CD4-positive, CD25-positive, alpha-beta regulatory T cell (primary cell): ENCODE measurements around the gene NCF4. TPM values are rescaled to one million over a fixed set of nuclear protein-coding genes. Genes with fewer than 3 reads are reported as not detected.

Experiments used
- ATAC-seq, 2 donors: fragments of 150-1000 bp; cut with Tn5 transposase; one replicate each; pipeline ENCODE4 v1.10.0; 2021; ENCODE audit warnings: low read depth in 2 of 2, moderate number of reproducible peaks in 2 of 2, moderate library complexity in 1 of 2
- DNase-seq, 3 donors: peaks; one replicate each; pipeline versions ENCODE4 v3.0.0 to v3.0.0-alpha.2; 2012 to 2022; ENCODE audit warnings: mixed read lengths in 1 of 3
- H3K27ac ChIP-seq: one replicate; pipeline ENCODE4 v1.7.0; 2013; ENCODE audit warnings: mild to moderate bottlenecking, low read length; ENCODE audit not compliant: insufficient read depth, poor library complexity, severe bottlenecking
- H3K27me3 ChIP-seq: one replicate; pipeline ENCODE4 v1.7.0; 2013; ENCODE audit warnings: low read length; ENCODE audit not compliant: control insufficient read depth, insufficient read depth
- H3K36me3 ChIP-seq: one replicate; pipeline ENCODE4 v1.7.0; 2013; ENCODE audit warnings: mild to moderate bottlenecking, low read length, moderate library complexity; ENCODE audit not compliant: control insufficient read depth, insufficient read depth
- H3K4me1 ChIP-seq: 2 replicates; pipeline ENCODE4 v1.7.0; 2013; ENCODE audit warnings: mild to moderate bottlenecking, low read length; ENCODE audit not compliant: insufficient read depth, control insufficient read depth, poor library complexity, severe bottlenecking
- H3K4me3 ChIP-seq: one replicate; pipeline ENCODE4 v1.7.0; 2013; ENCODE audit warnings: low read depth, mild to moderate bottlenecking, low read length, moderate library complexity
- H3K9me3 ChIP-seq, 2 experiments: 1 replicate in 1 of 2; 2 replicates in 1 of 2; pipeline ENCODE4 v1.7.0; 2013; ENCODE audit warnings: low read length in 2 of 2, mild to moderate bottlenecking in 1 of 2, moderate library complexity in 1 of 2; ENCODE audit not compliant: control insufficient read depth in 2 of 2
- H3K27ac Mint-ChIP-seq, 3 donors: one replicate each; pipeline ENCODE4 v1.8.0; 2020 to 2022; ENCODE audit warnings: mild to moderate bottlenecking in 3 of 3, mixed read lengths in 3 of 3, moderate library complexity in 2 of 3
- H3K27me3 Mint-ChIP-seq: one replicate; pipeline ENCODE4 v1.8.0; 2022; ENCODE audit warnings: mild to moderate bottlenecking, mixed read lengths
- H3K36me3 Mint-ChIP-seq: one replicate; pipeline ENCODE4 v1.8.0; 2020; ENCODE audit warnings: mixed read lengths
- H3K4me1 Mint-ChIP-seq, 4 donors: one replicate each; pipeline ENCODE4 v1.8.0; 2020 to 2022; ENCODE audit warnings: mixed read lengths in 4 of 4, mild to moderate bottlenecking in 1 of 4
- H3K4me3 Mint-ChIP-seq, 4 donors: one replicate each; pipeline ENCODE4 v1.8.0; 2020 to 2022; ENCODE audit warnings: mild to moderate bottlenecking in 4 of 4, mixed read lengths in 4 of 4, moderate library complexity in 3 of 4
- H3K9me3 Mint-ChIP-seq, 7 donors: one replicate each; pipeline ENCODE4 v1.8.0; 2020 to 2022; ENCODE audit warnings: mixed read lengths in 7 of 7, mild to moderate bottlenecking in 3 of 7, moderate library complexity in 2 of 7
- polyA plus RNA-seq, 4 donors: library from polyadenylated mRNA; unstranded; fragments of 300-500 nt; fragmentation: Illumina TruSeq; gene quantifications; one replicate each; pipeline ENCODE4 v1.2.3, GENCODE V29; 2021
- total RNA-seq: library from RNA; stranded (reverse); gene quantifications from one replicate; pipeline ENCODE4 v1.2.3, GENCODE V29; 2022

The NCF4 gene
- total and polyA plus RNA-seq, 5 donors from 2014 or later, result 53.1 to 126 (median 63.6) TPM

GRCh38 chr22:36853407-36854099 is 7.3 kb upstream of the NCF4 start:
- Histone ChIP-seq H3K27me3 (no peaks in the 10 kb centered on the region), H3K36me3 (no peaks in the 10 kb centered on the region), H3K27ac (peak overlapping the region; percentile 34), H3K4me3 (no peak overlapping the region), H3K9me3 (no peaks in the 10 kb centered on the region), H3K4me1 (peaks cover 15% of the 10 kb centered on the region)
- peak; percentile 70 to 74 for ATAC-seq
- H3K4me1 Mint-ChIP-seq, result peaks cover 0 to 33% (median 22%) of the 10 kb centered on the region in 4 donors
- H3K27me3 Mint-ChIP-seq, result peaks cover 21% of the 10 kb centered on the region
- peak; percentile 75 to 90 (median 85) for DNase-seq
- peak overlapping the region; percentile 4 to 83 (median 72) for H3K4me3 Mint-ChIP-seq
- peak overlapping the region; percentile 74 to 89 (median 76) for H3K27ac Mint-ChIP-seq
- H3K9me3 Mint-ChIP-seq, result peaks cover 0 to 4% (median 0%) of the 10 kb centered on the region in 7 donors
- no peaks in the 10 kb centered on the region for H3K36me3 Mint-ChIP-seq

GRCh38 chr22:36855478-36855877 is 5.3 kb upstream of the NCF4 start:
- ATAC-seq (no peak), DNase-seq (no peak)
- Histone ChIP-seq H3K9me3 (no peaks in the 10 kb centered on the region), H3K27me3 (no peaks in the 10 kb centered on the region), H3K36me3 (no peaks in the 10 kb centered on the region), H3K27ac (no peak overlapping the region), H3K4me1 (peaks cover 16% of the 10 kb centered on the region), H3K4me3 (no peak overlapping the region)
- H3K27ac Mint-ChIP-seq, result no peak overlapping the region
- H3K36me3 Mint-ChIP-seq, result no peaks in the 10 kb centered on the region
- H3K27me3 Mint-ChIP-seq, result peaks cover 12% of the 10 kb centered on the region
- peaks cover 0 to 47% (median 32%) of the 10 kb centered on the region in 4 donors for H3K4me1 Mint-ChIP-seq
- peaks cover 0 to 4% (median 0%) of the 10 kb centered on the region in 7 donors for H3K9me3 Mint-ChIP-seq
- peak overlapping the region in 1 of 4 donors; percentile 74 for H3K4me3 Mint-ChIP-seq

- H3K9me3 ChIP-seq, result no peaks in the 10 kb centered on the region
- ATAC-seq, result peak; percentile 60 to 63
- Mint-ChIP-seq H3K27ac (peak overlapping the region in 2 of 3 donors; percentile 89), H3K36me3 (no peaks in the 10 kb centered on the region), H3K4me3 (peak overlapping the region; percentile 12 to 70 (median 66)), H3K9me3 (peaks cover 0 to 2% (median 0%) of the 10 kb centered on the region in 7 donors), H3K4me1 (peaks cover 0 to 51% (median 36%) of the 10 kb centered on the region in 4 donors), H3K27me3 (peaks cover 8% of the 10 kb centered on the region)
- peak overlapping the region; percentile 62 for H3K4me3 ChIP-seq
- H3K27ac ChIP-seq, result no peak overlapping the region
- peak; percentile 87 to 91 (median 89) for DNase-seq
- no peaks in the 10 kb centered on the region for H3K36me3 ChIP-seq
- peaks cover 24% of the 10 kb centered on the region for H3K4me1 ChIP-seq
- no peaks in the 10 kb centered on the region for H3K27me3 ChIP-seq
These were observed 4.5 kb upstream of the NCF4 start for GRCh38 chr22:36856121-36856791.

GRCh38 chr22:36856792-36857135 is 4.0 kb upstream of the NCF4 start:
- peaks cover 29% of the 10 kb centered on the region for H3K4me1 ChIP-seq
- Mint-ChIP-seq H3K36me3 (no peaks in the 10 kb centered on the region), H3K27me3 (peaks cover 7% of the 10 kb centered on the region), H3K4me3 (peak overlapping the region in 1 of 4 donors; percentile 12), H3K4me1 (peaks cover 0 to 55% (median 40%) of the 10 kb centered on the region in 4 donors), H3K27ac (no peak overlapping the region), H3K9me3 (peaks cover 0 to 2% (median 0%) of the 10 kb centered on the region in 7 donors)
- DNase-seq (no peak), ATAC-seq (no peak)
- H3K9me3 ChIP-seq, result no peaks in the 10 kb centered on the region
- no peaks in the 10 kb centered on the region for H3K27me3 ChIP-seq
- H3K27ac ChIP-seq, result no peak overlapping the region
- no peaks in the 10 kb centered on the region for H3K36me3 ChIP-seq
- peak overlapping the region; percentile 62 for H3K4me3 ChIP-seq

GRCh38 chr22:36858156-36858555 is 2.6 kb upstream of the NCF4 start:
- ATAC-seq, result no peak
- H3K4me1 ChIP-seq, result peaks cover 37% of the 10 kb centered on the region

GRCh38 chr22:36858966-36859365 is 1.8 kb upstream of the NCF4 start:
- peak overlapping the region in 3 of 4 donors; percentile 39 to 86 (median 62) for H3K4me3 Mint-ChIP-seq
- Histone ChIP-seq H3K4me1 (peaks cover 34% of the 10 kb centered on the region), H3K27ac (no peak overlapping the region)

More at GRCh38 chr22:36858156-36858555, 2.6 kb upstream of the NCF4 start:
- H3K9me3 Mint-ChIP-seq, result peaks cover 0 to 2% (median 0%) of the 10 kb centered on the region in 7 donors
- no peaks in the 10 kb centered on the region for H3K27me3 ChIP-seq
- no peak for DNase-seq
- peaks cover 0 to 62% (median 42%) of the 10 kb centered on the region in 4 donors for H3K4me1 Mint-ChIP-seq
- no peak overlapping the region for H3K27ac ChIP-seq
- no peaks in the 10 kb centered on the region for H3K36me3 Mint-ChIP-seq
- peak overlapping the region in 1 of 4 donors; percentile 80 for H3K4me3 Mint-ChIP-seq
- H3K27me3 Mint-ChIP-seq, result peaks cover 7% of the 10 kb centered on the region
- no peak overlapping the region for H3K4me3 ChIP-seq
- no peaks in the 10 kb centered on the region for H3K36me3 ChIP-seq
- no peaks in the 10 kb centered on the region for H3K9me3 ChIP-seq
- no peak overlapping the region for H3K27ac Mint-ChIP-seq

GRCh38 chr22:36860017-36860416 is 789 bp upstream of the NCF4 start:
- Histone ChIP-seq H3K4me1 (peaks cover 34% of the 10 kb centered on the region), H3K9me3 (no peaks in the 10 kb centered on the region), H3K27me3 (no peaks in the 10 kb centered on the region), H3K4me3 (no peak overlapping the region), H3K36me3 (peaks cover 6% of the 10 kb centered on the region), H3K27ac (peak overlapping the region; percentile 79)
- peak in 1 of 3 donors; percentile 28 for DNase-seq
- H3K27me3 Mint-ChIP-seq, result peaks cover 7% of the 10 kb centered on the region
- no peak for ATAC-seq
- H3K9me3 Mint-ChIP-seq, result no peaks in the 10 kb centered on the region
- peak overlapping the region; percentile 84 to 95 (median 88) for H3K4me3 Mint-ChIP-seq
- H3K36me3 Mint-ChIP-seq, result peaks cover 11% of the 10 kb centered on the region
- peaks cover 0 to 54% (median 37%) of the 10 kb centered on the region in 4 donors for H3K4me1 Mint-ChIP-seq
- H3K27ac Mint-ChIP-seq, result peak overlapping the region; percentile 94 to 97 (median 96)

More at GRCh38 chr22:36858966-36859365, 1.8 kb upstream of the NCF4 start:
- H3K36me3 ChIP-seq, result peaks cover 3% of the 10 kb centered on the region
- H3K4me3 ChIP-seq, result no peak overlapping the region
- Mint-ChIP-seq H3K27ac (peak overlapping the region; percentile 37 to 96 (median 38)), H3K27me3 (peaks cover 7% of the 10 kb centered on the region), H3K4me1 (peaks cover 0 to 58% (median 36%) of the 10 kb centered on the region in 4 donors), H3K36me3 (peaks cover 1% of the 10 kb centered on the region), H3K9me3 (no peaks in the 10 kb centered on the region)
- H3K27me3 ChIP-seq, result no peaks in the 10 kb centered on the region
- H3K9me3 ChIP-seq, result no peaks in the 10 kb centered on the region
- ATAC-seq (no peak), DNase-seq (no peak)
